NOMO-1 treated with DMSO at 0.1 percent for 48 hours (cell line): ENCODE measurements around the gene CCDC85C.

Experiments
- DNase-seq: peaks from one replicate; lab custom pipeline; 2025; ENCODE audit not compliant: unreplicated experiment; lab: John Stamatoyannopoulos, UW

The CCDC85C gene

GRCh38 chr14:99527427-99528076, 76.5 kb downstream of the CCDC85C start:
- DNase-seq = no peak

GRCh38 chr14:99527026-99527425, 77.0 kb downstream of the CCDC85C start:
- no peak for DNase-seq

GRCh38 chr14:99525699-99526080, 78.3 kb downstream of the CCDC85C start:
- DNase-seq = no peak

- DNase-seq = no peak
Measured at GRCh38 chr14:99524804-99525698, 79.0 kb downstream of the CCDC85C start.

- no peak for DNase-seq
Measured at GRCh38 chr14:99524091-99524661, 79.8 kb downstream of the CCDC85C start.

- DNase-seq = no peak
Measured at GRCh38 chr14:99523704-99524055, 80.3 kb downstream of the CCDC85C start.

- DNase-seq = no peak
Measured at GRCh38 chr14:99522934-99523703, 80.9 kb downstream of the CCDC85C start.

- no peak for DNase-seq
Measured at GRCh38 chr14:99522457-99522891, 81.5 kb downstream of the CCDC85C start.

- no peak for DNase-seq
Measured at GRCh38 chr14:99522025-99522401, 82.0 kb downstream of the CCDC85C start.

- no peak for DNase-seq
Measured at GRCh38 chr14:99521176-99522024, 82.6 kb downstream of the CCDC85C start.

GRCh38 chr14:99520571-99521081, 83.4 kb downstream of the CCDC85C start:
- DNase-seq = no peak

- DNase-seq = no peak
Measured at GRCh38 chr14:99519931-99520421, 84.0 kb downstream of the CCDC85C start.

GRCh38 chr14:99519347-99519881, 84.6 kb downstream of the CCDC85C start:
- DNase-seq = no peak

- peak; percentile 39 for DNase-seq
Measured at GRCh38 chr14:99518441-99519346, 85.3 kb downstream of the CCDC85C start.

GRCh38 chr14:99517643-99518381, 86.2 kb downstream of the CCDC85C start:
- DNase-seq = no peak

GRCh38 chr14:99516871-99517642, 87.0 kb downstream of the CCDC85C start:
- DNase-seq = no peak

- DNase-seq = no peak
Measured at GRCh38 chr14:99516156-99516870, 87.7 kb downstream of the CCDC85C start.
